Left lung (tissue), 10 donors: Measurements from ENCODE around the gene HOXA9. TPM values are rescaled to one million over a fixed set of nuclear protein-coding genes. Genes with fewer than 3 reads are reported as not detected.

Experiments
- ATAC-seq: fragments of 200-7000 bp; cut with Tn5 transposase; one replicate; pipeline ENCODE4 v1.9.1; 2020; ENCODE audit warnings: moderate library complexity
- DNase-seq, 4 donors: peaks; one replicate each; pipeline ENCODE4 v3.0.0-alpha.2; 2013 to 2020
- H3K27ac ChIP-seq, 2 donors: fragments of 200-600 bp; sonication (generic) in 1 of 2; one replicate each; pipeline versions ENCODE4 v1.5.0 to v1.8.0; 2020 to 2021
- H3K27me3 ChIP-seq, 2 donors: fragments of 200-600 bp; sonication (generic) in 1 of 2; one replicate each; pipeline versions ENCODE4 v1.5.0 to v1.8.0; 2020 to 2021
- H3K36me3 ChIP-seq, 2 donors: fragments of 200-600 bp; sonication (generic) in 1 of 2; one replicate each; pipeline versions ENCODE4 v1.5.0 to v1.8.0; 2020 to 2021
- H3K4me1 ChIP-seq, 2 donors: fragments of 200-600 bp; one replicate each; pipeline ENCODE4 v1.8.0; 2021
- H3K4me3 ChIP-seq, 2 donors: fragments of 200-600 bp; sonication (generic) in 1 of 2; one replicate each; pipeline versions ENCODE4 v1.5.0 to v1.8.0; 2020 to 2021; ENCODE audit warnings: mild to moderate bottlenecking in 1 of 2
- H3K9me3 ChIP-seq, 2 donors: fragments of 200-600 bp; sonication (generic) in 1 of 2; one replicate each; pipeline versions ENCODE4 v1.5.0 to v1.8.0; 2020 to 2021
- intact Hi-C, 2 donors: fragments of 100-400 bp; cut with DNase I; formaldehyde crosslinking; loops; one replicate each; pipeline versions ENCODE4 v1.11.2 to v1.14.2; 2022
- polyA plus RNA-seq, 6 donors: library from polyadenylated mRNA; unstranded; fragments of 120-200 nt; gene quantifications; one replicate each; pipeline ENCODE4 v1.2.1, GENCODE V29; 2013; ENCODE audit not compliant: insufficient read length in 6 of 6
- total RNA-seq, 2 donors: library from RNA; stranded (reverse); fragmentation: NEBNext Ultra II Directional; extraction: Animal tissue kit (Norgen Biotek cat#: 25700); gene quantifications; one replicate each; pipeline ENCODE4 v1.2.1, GENCODE V29; 2021
- TF ChIP-seq, protein P1 (sequence below), 2 donors: fragments of 200-600 bp; sonication (generic) in 1 of 2; IDR thresholded peaks; one replicate each; pipeline versions ENCODE4 v1.5.0 to v1.8.0; 2021; ENCODE audit warnings: antibody characterized with exemption in 2 of 2
- donor health status: DM: no; HTN: yes; CAD: no.
- donor health status: DM: no; HTN: no; CAD: no.

Gene HOXA9
- total and polyA plus RNA-seq, 8 donors: 0.38 to 1.4 (median 0.57) TPM

DNA sequence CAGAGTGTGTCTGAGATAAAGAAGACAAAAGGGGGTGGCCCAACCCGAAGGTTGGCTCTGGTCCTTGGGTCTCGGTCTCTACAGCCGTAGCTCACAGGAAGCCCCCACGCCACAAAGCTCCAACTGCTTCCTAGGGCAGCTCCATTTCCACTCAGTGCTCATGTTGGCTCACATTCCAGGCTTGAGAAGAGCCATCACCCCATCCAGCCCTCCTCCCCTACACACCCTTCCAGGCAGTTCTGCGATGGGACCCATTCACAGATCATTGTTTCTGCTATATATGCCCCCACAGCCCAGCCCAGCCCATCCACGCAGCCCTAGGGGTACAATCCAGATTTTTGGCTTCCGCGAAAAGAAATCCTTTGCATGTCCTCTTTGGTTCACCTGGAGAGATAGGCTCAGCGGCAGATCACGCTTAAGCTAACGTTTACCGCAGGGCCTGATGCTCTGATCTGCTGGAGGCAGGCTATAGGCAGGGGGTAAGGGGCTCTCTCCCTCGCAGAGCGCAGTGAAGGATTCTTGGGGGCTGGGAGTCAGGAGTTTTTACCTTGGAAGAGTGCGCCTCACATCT, 25.9 kb upstream of the HOXA9 start:
- DNase-seq: peak in 1 of 4 donors; percentile 21
- Histone ChIP-seq H3K36me3 (no peaks in the 10 kb centered on the region), H3K4me3 (no peak overlapping the region), H3K4me1 (peaks cover 8 to 41% of the 10 kb centered on the region in 2 donors), H3K9me3 (no peaks in the 10 kb centered on the region), H3K27me3 (peaks cover 100% of the 10 kb centered on the region in 2 donors), H3K27ac (no peak overlapping the region)
- TF ChIP-seq, protein P1, sequence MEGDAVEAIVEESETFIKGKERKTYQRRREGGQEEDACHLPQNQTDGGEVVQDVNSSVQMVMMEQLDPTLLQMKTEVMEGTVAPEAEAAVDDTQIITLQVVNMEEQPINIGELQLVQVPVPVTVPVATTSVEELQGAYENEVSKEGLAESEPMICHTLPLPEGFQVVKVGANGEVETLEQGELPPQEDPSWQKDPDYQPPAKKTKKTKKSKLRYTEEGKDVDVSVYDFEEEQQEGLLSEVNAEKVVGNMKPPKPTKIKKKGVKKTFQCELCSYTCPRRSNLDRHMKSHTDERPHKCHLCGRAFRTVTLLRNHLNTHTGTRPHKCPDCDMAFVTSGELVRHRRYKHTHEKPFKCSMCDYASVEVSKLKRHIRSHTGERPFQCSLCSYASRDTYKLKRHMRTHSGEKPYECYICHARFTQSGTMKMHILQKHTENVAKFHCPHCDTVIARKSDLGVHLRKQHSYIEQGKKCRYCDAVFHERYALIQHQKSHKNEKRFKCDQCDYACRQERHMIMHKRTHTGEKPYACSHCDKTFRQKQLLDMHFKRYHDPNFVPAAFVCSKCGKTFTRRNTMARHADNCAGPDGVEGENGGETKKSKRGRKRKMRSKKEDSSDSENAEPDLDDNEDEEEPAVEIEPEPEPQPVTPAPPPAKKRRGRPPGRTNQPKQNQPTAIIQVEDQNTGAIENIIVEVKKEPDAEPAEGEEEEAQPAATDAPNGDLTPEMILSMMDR (IDR thresholded peaks at IDR 0.05): no peak
- no peak for ATAC-seq
- intact Hi-C loops: no loop called here

DNA sequence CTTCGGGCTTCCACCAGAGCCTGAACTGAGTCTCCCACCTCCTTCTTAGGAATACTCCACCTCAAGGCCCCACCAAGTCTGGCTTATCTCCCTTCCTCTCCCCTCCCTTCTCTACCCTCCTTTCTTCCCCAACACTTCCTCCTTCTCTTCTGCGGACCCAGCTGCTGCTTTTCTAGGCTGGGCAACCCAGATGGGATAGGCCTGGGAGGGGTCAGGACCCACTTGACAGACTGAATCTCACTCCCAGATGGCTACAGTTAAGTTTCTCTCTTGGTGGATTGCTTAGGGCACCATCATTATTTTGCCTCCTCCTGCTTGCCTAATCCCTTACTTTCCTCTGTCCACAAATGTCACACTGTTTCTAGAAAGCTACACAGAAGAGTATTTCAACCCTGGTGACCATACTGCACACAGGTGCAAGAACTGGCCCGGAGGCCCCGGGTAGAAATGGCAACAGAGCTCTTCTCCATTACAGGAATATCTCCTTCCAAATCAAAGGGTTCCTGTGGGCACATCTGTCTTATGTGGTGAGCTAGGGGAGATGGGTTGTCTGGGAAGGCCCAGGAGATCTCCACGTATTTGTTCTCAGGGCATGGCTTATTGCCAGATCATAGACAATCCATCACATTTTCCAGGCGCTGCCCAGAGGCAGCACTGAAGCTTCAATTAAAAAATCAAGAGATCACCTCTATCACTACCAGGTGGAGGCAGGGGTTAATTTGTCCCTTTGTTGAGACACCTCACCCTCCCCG, 24.8 kb upstream of the HOXA9 start:
- H3K27me3 ChIP-seq: peaks cover 100% of the 10 kb centered on the region in 2 donors
- intact Hi-C loops: no loop called here
- DNase-seq (no peak), ATAC-seq (no peak)
- H3K9me3 ChIP-seq: no peaks in the 10 kb centered on the region
- H3K4me3 ChIP-seq: no peak overlapping the region
- no peak overlapping the region for H3K27ac ChIP-seq
- no peaks in the 10 kb centered on the region for H3K36me3 ChIP-seq
- H3K4me1 ChIP-seq: peaks cover 8 to 51% of the 10 kb centered on the region in 2 donors
- TF ChIP-seq, protein P1 (IDR thresholded peaks at IDR 0.05): no peak

DNA sequence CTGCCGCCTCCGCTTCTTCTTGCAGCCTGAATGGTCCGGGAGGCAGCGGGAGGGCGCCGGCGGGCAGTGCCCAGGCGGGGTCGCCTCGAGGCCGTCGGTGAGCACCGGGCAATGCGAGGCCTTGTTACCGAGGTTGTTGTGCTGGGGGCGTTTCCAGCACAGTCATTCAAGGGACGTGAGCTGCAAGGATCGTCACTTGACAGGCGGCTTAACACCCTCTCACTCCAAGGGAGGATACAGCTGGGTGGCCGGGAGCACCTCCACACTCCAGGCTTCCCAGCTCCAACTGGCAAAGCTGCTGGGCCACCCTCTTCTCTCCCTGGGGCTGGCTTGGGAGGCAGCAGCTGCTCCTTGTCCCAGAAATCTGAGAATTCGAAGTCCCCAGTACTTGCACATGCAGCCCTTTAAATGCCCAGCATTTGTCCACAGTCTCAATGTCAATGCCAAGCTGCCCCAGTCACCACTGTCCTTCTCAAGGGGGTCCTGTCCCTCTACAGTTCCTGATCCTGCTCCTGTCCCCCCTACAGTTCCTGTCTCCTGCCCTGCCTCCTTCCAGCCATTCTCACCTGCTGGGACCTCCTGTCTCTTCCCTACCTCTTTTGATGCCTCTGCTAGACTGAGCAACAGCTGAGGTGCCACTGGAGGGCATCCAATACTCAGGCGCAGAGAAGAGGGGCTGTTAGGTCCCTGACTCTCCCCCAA, 24.1 kb upstream of the HOXA9 start:
- Histone ChIP-seq H3K4me1 (peaks cover 11 to 59% of the 10 kb centered on the region in 2 donors), H3K36me3 (no peaks in the 10 kb centered on the region), H3K27ac (no peak overlapping the region), H3K27me3 (peaks cover 100% of the 10 kb centered on the region in 2 donors), H3K9me3 (no peaks in the 10 kb centered on the region), H3K4me3 (no peak overlapping the region)
- DNase-seq (peak in 2 of 4 donors; percentile 19 to 69), ATAC-seq (no peak)
- intact Hi-C loops: no loop called here
- TF ChIP-seq, protein P1 (IDR thresholded peaks at IDR 0.05): no peak

DNA sequence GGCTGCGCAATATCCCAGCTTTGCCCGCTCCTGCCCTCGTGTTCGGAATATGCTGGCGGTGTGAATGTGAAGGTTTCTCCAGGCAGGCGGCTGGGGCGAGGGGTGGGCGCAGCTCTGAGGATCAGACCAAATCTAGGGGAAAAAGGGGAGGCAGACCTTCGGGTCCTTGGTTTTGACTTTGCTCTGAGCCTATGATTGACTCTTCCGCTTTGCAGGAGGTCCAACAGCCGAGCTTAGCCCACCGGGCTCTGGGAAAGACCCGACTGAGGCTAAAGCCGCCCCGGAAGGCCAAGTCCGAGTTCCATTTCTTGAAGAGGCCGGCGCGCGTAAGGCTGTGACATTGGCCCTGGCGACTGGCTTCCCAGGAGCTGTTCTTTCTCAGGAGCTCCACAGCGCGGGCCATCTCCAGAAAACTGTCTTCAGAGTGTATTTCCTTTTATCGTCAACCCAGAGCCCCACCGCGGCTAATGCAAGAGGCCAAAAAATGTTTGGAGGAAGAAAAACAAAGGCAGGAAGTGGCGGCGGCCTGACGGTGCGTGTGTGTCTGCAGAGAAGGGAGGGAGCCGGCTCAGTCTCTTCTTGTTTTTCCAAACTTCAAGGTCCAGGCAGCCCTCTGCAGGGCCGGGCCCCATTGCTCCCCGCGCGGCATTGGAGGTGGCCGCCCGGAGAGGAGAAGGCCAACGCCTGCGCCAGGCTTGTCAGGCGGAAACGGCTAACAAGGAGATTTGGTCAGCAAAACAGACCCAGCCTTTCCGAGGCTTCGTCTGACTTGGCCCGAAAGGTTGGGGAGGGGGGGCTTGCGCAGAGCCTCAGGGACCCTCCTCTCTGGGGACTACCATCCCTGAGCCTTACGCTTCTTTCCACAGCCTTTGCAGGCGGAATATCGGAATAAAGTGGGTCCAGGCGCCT, 23.3 kb upstream of the HOXA9 start:
- DNase-seq: peak in 2 of 4 donors; percentile 33 to 51
- intact Hi-C loops: no loop called here
- no peak overlapping the region for H3K27ac ChIP-seq
- H3K27me3 ChIP-seq: peaks cover 100% of the 10 kb centered on the region in 2 donors
- TF ChIP-seq, protein P1 (IDR thresholded peaks at IDR 0.05): no peak
- H3K4me1 ChIP-seq: peaks cover 11 to 63% of the 10 kb centered on the region in 2 donors
- no peak for ATAC-seq
- no peaks in the 10 kb centered on the region for H3K36me3 ChIP-seq
- H3K4me3 ChIP-seq: peak overlapping the region in 1 of 2 donors; percentile 16
- no peaks in the 10 kb centered on the region for H3K9me3 ChIP-seq
